Fibroblast of lung (primary cell): ENCODE results near the gene ZCCHC14.

ENCODE experiments used
- EZH2 ChIP-seq: IDR thresholded peaks from 2 replicates; pipeline ENCODE4 v1.5.1; 2012; ENCODE audit warnings: low read length, control low read depth, mild to moderate bottlenecking; ENCODE audit errors: missing control alignments
- TF ChIP-seq, protein P1 (sequence below), 2 donors: IDR thresholded peaks in 1 of 2; conservative IDR thresholded peaks in 1 of 2; 1 replicate in 1 of 2; 2 replicates in 1 of 2; pipeline ENCODE4 v1.5.1; 2011 to 2012; ENCODE audit warnings: low read length in 2 of 2, control low read depth in 1 of 2, inconsistent platforms in 1 of 2, low read depth in 1 of 2, mild to moderate bottlenecking in 1 of 2

GRCh38 chr16:87486282-87486681, 6.5 kb downstream of the ZCCHC14 start:
- TF ChIP-seq, protein P1, sequence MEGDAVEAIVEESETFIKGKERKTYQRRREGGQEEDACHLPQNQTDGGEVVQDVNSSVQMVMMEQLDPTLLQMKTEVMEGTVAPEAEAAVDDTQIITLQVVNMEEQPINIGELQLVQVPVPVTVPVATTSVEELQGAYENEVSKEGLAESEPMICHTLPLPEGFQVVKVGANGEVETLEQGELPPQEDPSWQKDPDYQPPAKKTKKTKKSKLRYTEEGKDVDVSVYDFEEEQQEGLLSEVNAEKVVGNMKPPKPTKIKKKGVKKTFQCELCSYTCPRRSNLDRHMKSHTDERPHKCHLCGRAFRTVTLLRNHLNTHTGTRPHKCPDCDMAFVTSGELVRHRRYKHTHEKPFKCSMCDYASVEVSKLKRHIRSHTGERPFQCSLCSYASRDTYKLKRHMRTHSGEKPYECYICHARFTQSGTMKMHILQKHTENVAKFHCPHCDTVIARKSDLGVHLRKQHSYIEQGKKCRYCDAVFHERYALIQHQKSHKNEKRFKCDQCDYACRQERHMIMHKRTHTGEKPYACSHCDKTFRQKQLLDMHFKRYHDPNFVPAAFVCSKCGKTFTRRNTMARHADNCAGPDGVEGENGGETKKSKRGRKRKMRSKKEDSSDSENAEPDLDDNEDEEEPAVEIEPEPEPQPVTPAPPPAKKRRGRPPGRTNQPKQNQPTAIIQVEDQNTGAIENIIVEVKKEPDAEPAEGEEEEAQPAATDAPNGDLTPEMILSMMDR (conservative IDR thresholded peaks at IDR 0.05 in 1 of 2, IDR thresholded peaks at IDR 0.05 in 1 of 2; ENCODE audit: low read depth in 1 of 2, low read length in 2 of 2) = no peak
- no peak for TF ChIP-seq EZH2
